Activated CD4-positive, alpha-beta T cell treated with anti-CD3 and anti-CD28 coated beads for 36 hours (primary cell): ENCODE data around the gene XCR1. TPM values are rescaled to one million over a fixed set of nuclear protein-coding genes. Genes with fewer than 3 reads are reported as not detected.

ENCODE experiments used
- ATAC-seq: fragments of 200-7000 bp; cut with Tn5 transposase; one replicate; pipeline ENCODE4 v1.10.0; 2021; ENCODE audit warnings: mild to moderate bottlenecking, moderate library complexity
- CTCF ChIA-PET: fragments of 350-600 bp; sonication (Branson Sonifier 250); formaldehyde crosslinking; loops from one replicate; lab custom pipeline; 2021; ENCODE audit warnings: antibody characterized with exemption; lab: Charles Lee
- POLR2A ChIA-PET: fragments of 350-600 bp; sonication (Branson Sonifier 250); formaldehyde crosslinking; loops from one replicate; lab custom pipeline; 2021; ENCODE audit warnings: antibody characterized with exemption, inconsistent platforms; lab: Charles Lee
- DNase-seq: peaks from one replicate; pipeline ENCODE4 v3.0.0-alpha.2; 2020
- H3K27ac Mint-ChIP-seq: one replicate; pipeline ENCODE4 v1.8.0; 2021; ENCODE audit warnings: mixed read lengths
- H3K27me3 Mint-ChIP-seq: one replicate; pipeline ENCODE4 v1.8.0; 2021; ENCODE audit warnings: mixed read lengths
- H3K36me3 Mint-ChIP-seq: one replicate; pipeline ENCODE4 v1.8.0; 2021; ENCODE audit warnings: low read depth, mixed read lengths
- H3K4me1 Mint-ChIP-seq: one replicate; pipeline ENCODE4 v1.8.0; 2021; ENCODE audit warnings: mixed read lengths
- H3K4me3 Mint-ChIP-seq: one replicate; pipeline ENCODE4 v1.8.0; 2021; ENCODE audit warnings: mild to moderate bottlenecking, moderate library complexity, mixed read lengths
- H3K9me3 Mint-ChIP-seq: one replicate; pipeline ENCODE4 v1.8.0; 2021; ENCODE audit warnings: low read depth, mixed read lengths
- intact Hi-C, 2 experiments: fragments of 100-400 bp; cut with DNase I in 1 of 2; cut with micrococcal nuclease in 1 of 2; formaldehyde crosslinking; loops; one replicate each; pipeline versions ENCODE4 v1.14.2 to v1.15.1; 2022 to 2024; cut with DNase I, micrococcal nuclease
- total RNA-seq, 2 experiments: library from RNA; stranded (reverse); gene quantifications; one replicate each; pipeline ENCODE4 v1.2.3, GENCODE V29; 2021

Gene XCR1
- total RNA-seq, 2 experiments from 2014 or later: not detected

- DNase-seq (no peak), ATAC-seq (peak; percentile 61)
- H3K4me3 Mint-ChIP-seq: no peak overlapping the region
- peaks cover 70% of the 10 kb centered on the region for H3K36me3 Mint-ChIP-seq
- H3K9me3 Mint-ChIP-seq: peaks cover 2% of the 10 kb centered on the region
- H3K4me1 Mint-ChIP-seq: peaks cover 52% of the 10 kb centered on the region
- intact Hi-C loops: loop anchor here in 1 of 2 experiments (2.0 kb wide), 1 partner anchor 13 kb away; the partner anchor contains the start of gene FYCO1
- ChIA-PET CTCF (interaction anchor here (0.7 to 1.9 kb wide), 8 partner anchors 12 to 330 kb away, joined by 3 to 13 read pairs (median 4); partner anchors contain the start of gene FYCO1), POLR2A (interaction anchor here (1.3 to 2.2 kb wide), 3 partner anchors 13 to 388 kb away, joined by 4 to 13 read pairs (median 6); no protein-coding TSS in a partner anchor)
- peak overlapping the region; percentile 58 for H3K27ac Mint-ChIP-seq
- peaks cover 2% of the 10 kb centered on the region for H3K27me3 Mint-ChIP-seq
These were observed 45.8 kb downstream of the XCR1 start for GRCh38 chr3:45981346-45982074.

DNA sequence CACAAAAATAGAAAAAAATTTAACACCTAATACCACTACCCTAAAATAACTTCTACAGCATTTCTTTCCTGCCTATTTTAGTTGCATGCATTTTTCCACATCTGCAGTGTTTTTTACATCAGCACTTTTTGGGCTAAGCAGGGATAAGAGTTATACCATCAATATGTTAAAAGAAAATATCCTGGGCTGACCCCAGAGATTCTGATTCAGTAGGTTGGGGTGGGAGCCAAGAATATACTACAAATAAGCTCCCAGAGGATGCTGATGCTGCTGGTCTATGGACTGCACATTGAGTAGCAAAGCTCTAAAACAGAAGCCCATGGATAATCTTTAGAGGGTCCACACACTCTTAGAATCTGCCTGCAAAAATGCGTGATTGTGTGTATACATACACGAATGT lies 46.5 kb downstream of the XCR1 start:
- Mint-ChIP-seq H3K27me3 (peaks cover 2% of the 10 kb centered on the region), H3K27ac (peak overlapping the region; percentile 58), H3K4me3 (no peak overlapping the region), H3K4me1 (peaks cover 59% of the 10 kb centered on the region), H3K36me3 (peaks cover 73% of the 10 kb centered on the region), H3K9me3 (peaks cover 2% of the 10 kb centered on the region)
- CTCF ChIA-PET: interaction anchor here (0.6 to 1.9 kb wide), 9 partner anchors 12 to 1153 kb away, joined by 3 to 13 read pairs (median 4); partner anchors contain the start of genes CXCR6 and FYCO1
- DNase-seq (no peak), ATAC-seq (no peak)
- POLR2A ChIA-PET: interaction anchor here (1.3 to 2.2 kb wide), 3 partner anchors 13 to 389 kb away, joined by 4 to 13 read pairs (median 6); no protein-coding TSS in a partner anchor
- intact Hi-C loops: loop anchor here in 1 of 2 experiments (2.0 kb wide), 1 partner anchor 14 kb away; the partner anchor contains the start of gene FYCO1

GRCh38 chr3:45980229-45980813 lies 47.0 kb downstream of the XCR1 start:
- CTCF ChIA-PET: interaction anchor here (0.6 to 1.9 kb wide), 7 partner anchors 11 to 1154 kb away, joined by 3 to 13 read pairs (median 4); partner anchors contain the start of gene CXCR6
- intact Hi-C loops: loop anchor here in 1 of 2 experiments (2.0 kb wide), 1 partner anchor 14 kb away; the partner anchor contains the start of gene FYCO1
- ATAC-seq: peak; percentile 42
- POLR2A ChIA-PET: interaction anchor here (0.7 to 2.2 kb wide), 3 partner anchors 12 to 117 kb away, joined by 3 to 6 read pairs (median 4); no protein-coding TSS in a partner anchor
- peaks cover 64% of the 10 kb centered on the region for H3K4me1 Mint-ChIP-seq
- peaks cover 2% of the 10 kb centered on the region for H3K27me3 Mint-ChIP-seq
- H3K9me3 Mint-ChIP-seq: peaks cover 2% of the 10 kb centered on the region
- H3K4me3 Mint-ChIP-seq: no peak overlapping the region
- H3K36me3 Mint-ChIP-seq: peaks cover 76% of the 10 kb centered on the region
- DNase-seq: no peak
- peak overlapping the region; percentile 43 for H3K27ac Mint-ChIP-seq

- no peak for DNase-seq
- intact Hi-C loops: loop anchor here (2.0 to 5.0 kb wide), 3 partner anchors 29 to 558 kb away; partner anchors contain the start of gene CXCR6 (in 1 of the 2)
- Mint-ChIP-seq H3K4me1 (peaks cover 68% of the 10 kb centered on the region), H3K27me3 (peaks cover 2% of the 10 kb centered on the region), H3K27ac (peak overlapping the region; percentile 39), H3K4me3 (no peak overlapping the region), H3K9me3 (peaks cover 2% of the 10 kb centered on the region), H3K36me3 (peaks cover 81% of the 10 kb centered on the region)
- CTCF ChIA-PET: interaction anchor here (0.7 to 1.0 kb wide), 2 partner anchors 100 to 932 kb away, joined by 3 read pairs; no protein-coding TSS in a partner anchor
- no peak for ATAC-seq
- POLR2A ChIA-PET: interaction anchor here (2.2 kb wide), 1 partner anchor 11 kb away, joined by 6 read pairs; no protein-coding TSS in a partner anchor
These were observed 47.9 kb downstream of the XCR1 start for GRCh38 chr3:45979378-45979777.

DNA sequence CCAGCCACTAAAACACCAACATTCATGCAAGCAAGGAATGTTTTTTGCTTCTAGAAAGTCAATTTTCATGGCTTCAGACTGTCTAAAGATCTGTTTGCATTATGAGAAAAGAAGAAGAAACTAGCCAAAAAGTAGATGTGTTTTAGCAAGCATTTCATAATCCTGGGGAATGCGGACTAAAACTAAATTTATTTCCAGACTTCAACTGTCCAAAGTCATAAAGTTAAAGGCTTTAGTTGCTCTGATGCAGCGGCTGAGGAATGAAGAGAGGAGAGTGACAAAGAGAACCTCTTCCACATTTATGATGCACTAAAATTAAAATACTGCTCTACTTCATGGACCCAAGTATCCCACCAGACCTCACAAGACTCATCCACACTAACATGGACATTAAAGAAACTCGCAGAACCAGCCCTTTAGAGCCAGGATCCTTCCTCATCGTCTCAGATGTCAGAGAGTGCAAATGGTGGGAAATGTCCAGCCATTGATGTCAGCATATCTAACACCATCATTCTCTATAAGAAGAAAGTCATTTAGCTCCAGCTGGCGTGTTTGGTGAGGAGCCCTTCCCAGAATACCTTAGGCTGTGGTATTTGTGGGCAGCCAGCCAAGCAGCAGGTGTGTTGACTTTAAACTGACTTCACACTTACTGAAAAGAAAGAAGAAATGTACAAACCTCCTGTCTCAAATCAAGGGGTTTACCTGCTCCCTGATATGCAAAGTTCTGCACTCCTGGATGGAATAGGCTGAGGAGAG lies 49.1 kb downstream of the XCR1 start:
- Mint-ChIP-seq H3K27ac (peak overlapping the region; percentile 91), H3K4me3 (peak overlapping the region; percentile 22), H3K9me3 (peaks cover 2% of the 10 kb centered on the region), H3K4me1 (peaks cover 71% of the 10 kb centered on the region), H3K27me3 (peaks cover 2% of the 10 kb centered on the region), H3K36me3 (peaks cover 78% of the 10 kb centered on the region)
- ATAC-seq (peak; percentile 20), DNase-seq (peak; percentile 82)
- intact Hi-C loops: loop anchor here (2.0 to 5.0 kb wide), 3 partner anchors 27 to 559 kb away; partner anchors contain the start of gene CXCR6 (in 1 of the 2)
- CTCF ChIA-PET: interaction anchor here (0.6 to 1.6 kb wide), 4 partner anchors 14 to 322 kb away, joined by 3 to 4 read pairs (median 3); no protein-coding TSS in a partner anchor
- POLR2A ChIA-PET: no interaction called here

GRCh38 chr3:45976191-45977091 lies 50.8 kb downstream of the XCR1 start:
- intact Hi-C loops: loop anchor here (1.0 to 5.0 kb wide), 4 partner anchors 14 to 561 kb away; partner anchors contain the start of gene CXCR6 (in 2 of the 2)
- H3K36me3 Mint-ChIP-seq: peaks cover 66% of the 10 kb centered on the region
- peaks cover 2% of the 10 kb centered on the region for H3K9me3 Mint-ChIP-seq
- POLR2A ChIA-PET: interaction anchor here (0.5 kb wide), 1 partner anchor 14 kb away, joined by 4 read pairs; no protein-coding TSS in a partner anchor
- ATAC-seq (peak; percentile 25), DNase-seq (peak; percentile 48)
- no peak overlapping the region for H3K4me3 Mint-ChIP-seq
- H3K27me3 Mint-ChIP-seq: peaks cover 2% of the 10 kb centered on the region
- peaks cover 72% of the 10 kb centered on the region for H3K4me1 Mint-ChIP-seq
- CTCF ChIA-PET: interaction anchor here (1.0 to 2.0 kb wide), 4 partner anchors 12 to 115 kb away, joined by 3 to 5 read pairs (median 4); no protein-coding TSS in a partner anchor
- peak overlapping the region; percentile 39 for H3K27ac Mint-ChIP-seq

DNA sequence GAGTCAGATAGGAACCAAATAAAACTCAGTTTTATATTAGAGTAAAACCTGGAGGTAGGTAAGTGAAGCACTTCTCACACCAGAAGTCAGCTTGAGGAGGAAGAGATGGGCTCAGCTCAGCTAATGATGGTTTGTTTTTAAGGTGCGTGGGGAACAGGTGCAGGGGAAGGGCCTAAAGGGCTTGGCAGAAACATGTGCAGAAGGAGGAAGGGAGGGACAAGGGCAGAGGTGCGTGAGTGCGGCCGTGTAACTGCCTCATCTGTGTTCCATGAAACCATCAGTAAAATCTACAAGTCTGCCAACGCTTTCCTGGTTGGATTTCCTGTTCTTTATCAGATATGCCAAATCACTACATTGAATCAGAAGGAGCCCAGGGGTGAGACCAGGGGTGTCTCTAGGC lies 51.6 kb downstream of the XCR1 start:
- Mint-ChIP-seq H3K36me3 (peaks cover 63% of the 10 kb centered on the region), H3K9me3 (peaks cover 2% of the 10 kb centered on the region), H3K4me3 (no peak overlapping the region), H3K27me3 (peaks cover 2% of the 10 kb centered on the region), H3K27ac (peak overlapping the region; percentile 39), H3K4me1 (peaks cover 64% of the 10 kb centered on the region)
- intact Hi-C loops: loop anchor here (1.0 to 5.0 kb wide), 4 partner anchors 13 to 562 kb away; partner anchors contain the start of gene CXCR6 (in 2 of the 2)
- ChIA-PET POLR2A (no interaction called here), CTCF (interaction anchor here (2.0 kb wide), 1 partner anchor 14 kb away, joined by 4 read pairs; no protein-coding TSS in a partner anchor)
- ATAC-seq (peak; percentile 9), DNase-seq (peak; percentile 31)

GRCh38 chr3:45974686-45975085 lies 52.6 kb downstream of the XCR1 start:
- intact Hi-C loops: loop anchor here (5.0 kb wide), 2 partner anchors 32 to 563 kb away; partner anchors contain the start of gene CXCR6 (in 1 of the 2)
- peaks cover 61% of the 10 kb centered on the region for H3K36me3 Mint-ChIP-seq
- POLR2A ChIA-PET: interaction anchor here (0.6 kb wide), 1 partner anchor 840 kb away, joined by 5 read pairs; no protein-coding TSS in a partner anchor
- H3K27ac Mint-ChIP-seq: no peak overlapping the region
- ATAC-seq (no peak), DNase-seq (no peak)
- CTCF ChIA-PET: interaction anchor here (0.6 kb wide), 1 partner anchor 21 kb away, joined by 3 read pairs; the partner anchor contains the start of gene FYCO1
- no peak overlapping the region for H3K4me3 Mint-ChIP-seq
- peaks cover 2% of the 10 kb centered on the region for H3K27me3 Mint-ChIP-seq
- H3K9me3 Mint-ChIP-seq: peaks cover 2% of the 10 kb centered on the region
- peaks cover 54% of the 10 kb centered on the region for H3K4me1 Mint-ChIP-seq
